ENCODE results near the gene C16orf82. TPM values are rescaled to one million over a fixed set of nuclear protein-coding genes. Genes with fewer than 3 reads are reported as not detected.

Gene C16orf82
- total RNA-seq, 1 experiment from 2014 or later = not detected

- TF ChIP-seq, protein P1, sequence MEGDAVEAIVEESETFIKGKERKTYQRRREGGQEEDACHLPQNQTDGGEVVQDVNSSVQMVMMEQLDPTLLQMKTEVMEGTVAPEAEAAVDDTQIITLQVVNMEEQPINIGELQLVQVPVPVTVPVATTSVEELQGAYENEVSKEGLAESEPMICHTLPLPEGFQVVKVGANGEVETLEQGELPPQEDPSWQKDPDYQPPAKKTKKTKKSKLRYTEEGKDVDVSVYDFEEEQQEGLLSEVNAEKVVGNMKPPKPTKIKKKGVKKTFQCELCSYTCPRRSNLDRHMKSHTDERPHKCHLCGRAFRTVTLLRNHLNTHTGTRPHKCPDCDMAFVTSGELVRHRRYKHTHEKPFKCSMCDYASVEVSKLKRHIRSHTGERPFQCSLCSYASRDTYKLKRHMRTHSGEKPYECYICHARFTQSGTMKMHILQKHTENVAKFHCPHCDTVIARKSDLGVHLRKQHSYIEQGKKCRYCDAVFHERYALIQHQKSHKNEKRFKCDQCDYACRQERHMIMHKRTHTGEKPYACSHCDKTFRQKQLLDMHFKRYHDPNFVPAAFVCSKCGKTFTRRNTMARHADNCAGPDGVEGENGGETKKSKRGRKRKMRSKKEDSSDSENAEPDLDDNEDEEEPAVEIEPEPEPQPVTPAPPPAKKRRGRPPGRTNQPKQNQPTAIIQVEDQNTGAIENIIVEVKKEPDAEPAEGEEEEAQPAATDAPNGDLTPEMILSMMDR (IDR thresholded peaks at IDR 0.05; ENCODE audit: unreplicated experiment) = no peak
- H3K4me1 Mint-ChIP-seq (ENCODE audit: insufficient read depth, unreplicated experiment) = no peaks in the 10 kb centered on the region
- CTCF ChIA-PET = no interaction called here
- H3K27ac Mint-ChIP-seq (ENCODE audit: low read depth, unreplicated experiment) = no peak overlapping the region
- no peak for DNase-seq (ENCODE audit: unreplicated experiment)
- no peak overlapping the region for H3K4me3 Mint-ChIP-seq (ENCODE audit: unreplicated experiment)
- no peaks in the 10 kb centered on the region for H3K36me3 Mint-ChIP-seq (ENCODE audit: insufficient read depth, unreplicated experiment)
- no peaks in the 10 kb centered on the region for H3K27me3 Mint-ChIP-seq (ENCODE audit: insufficient read depth, unreplicated experiment)
- H3K9me3 Mint-ChIP-seq (ENCODE audit: unreplicated experiment) = peaks cover 27% of the 10 kb centered on the region
- no TSS peak for BruUV-seq (replicated peaks)
- POLR2A ChIA-PET = no interaction called here
- intact Hi-C loops (cut with micrococcal nuclease) = no loop called here
These were observed 26.0 kb upstream of the C16orf82 start for GRCh38 chr16:27040732-27041131.

DNA sequence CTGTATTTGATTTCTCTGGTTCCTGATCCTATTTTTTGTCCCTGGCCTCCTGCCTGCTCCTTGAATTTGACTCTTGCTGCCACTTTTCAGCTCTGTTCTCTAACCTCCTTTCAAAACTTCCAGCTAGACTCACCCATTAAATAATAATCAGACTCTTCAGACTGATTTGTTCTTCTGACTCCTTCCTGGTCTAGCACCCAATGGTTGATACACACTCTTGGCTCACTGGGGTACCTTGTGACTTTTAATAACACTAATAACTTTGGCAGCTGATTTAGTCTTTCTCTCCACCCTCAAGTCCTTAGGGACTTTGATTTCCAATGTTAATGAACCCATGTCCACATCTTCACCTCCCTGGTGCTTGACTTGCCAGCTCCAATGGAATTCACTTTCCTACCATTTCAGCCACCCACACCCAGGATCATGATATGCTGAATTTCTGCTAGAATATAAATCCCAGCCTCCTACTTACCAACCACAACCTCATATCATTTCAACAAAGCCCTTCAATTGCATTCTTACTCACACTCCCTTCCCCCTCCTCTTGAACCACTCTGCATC lies 19.7 kb upstream of the C16orf82 start:
- TF ChIP-seq, protein P1 (IDR thresholded peaks at IDR 0.05; ENCODE audit: unreplicated experiment) = no peak
- Mint-ChIP-seq H3K9me3 (ENCODE audit: unreplicated experiment) (peaks cover 7% of the 10 kb centered on the region), H3K27me3 (ENCODE audit: insufficient read depth, unreplicated experiment) (no peaks in the 10 kb centered on the region), H3K4me1 (ENCODE audit: insufficient read depth, unreplicated experiment) (no peaks in the 10 kb centered on the region), H3K27ac (ENCODE audit: low read depth, unreplicated experiment) (no peak overlapping the region), H3K36me3 (ENCODE audit: insufficient read depth, unreplicated experiment) (no peaks in the 10 kb centered on the region), H3K4me3 (ENCODE audit: unreplicated experiment) (no peak overlapping the region)
- ChIA-PET POLR2A (no interaction called here), CTCF (no interaction called here)
- DNase-seq (ENCODE audit: unreplicated experiment) = no peak
- BruUV-seq (replicated peaks) = no TSS peak
- intact Hi-C loops (cut with micrococcal nuclease) = no loop called here

DNA sequence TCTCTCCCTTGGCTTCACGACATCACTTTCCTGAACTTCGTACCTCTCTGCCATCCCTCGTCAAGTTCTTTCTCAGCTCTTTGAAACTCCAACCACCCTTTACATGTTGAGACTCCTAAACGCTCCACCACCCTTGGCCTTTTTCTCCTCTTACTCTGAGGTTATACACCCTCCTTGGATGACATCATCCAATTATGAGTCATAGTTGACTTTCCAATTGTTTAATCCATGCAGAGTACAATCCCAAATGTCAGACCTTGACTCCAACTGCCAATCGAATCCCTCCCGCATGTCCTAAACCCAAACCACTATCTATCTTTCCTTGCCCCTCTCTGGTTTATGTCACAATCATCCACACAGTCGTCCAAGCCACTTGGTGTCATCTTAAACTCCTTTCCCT lies 18.4 kb upstream of the C16orf82 start:
- CTCF ChIA-PET = no interaction called here
- no peaks in the 10 kb centered on the region for H3K4me1 Mint-ChIP-seq (ENCODE audit: insufficient read depth, unreplicated experiment)
- intact Hi-C loops (cut with micrococcal nuclease) = no loop called here
- TF ChIP-seq, protein P1 (IDR thresholded peaks at IDR 0.05; ENCODE audit: unreplicated experiment) = no peak
- H3K27ac Mint-ChIP-seq (ENCODE audit: low read depth, unreplicated experiment) = no peak overlapping the region
- no TSS peak for BruUV-seq (replicated peaks)
- H3K27me3 Mint-ChIP-seq (ENCODE audit: insufficient read depth, unreplicated experiment) = no peaks in the 10 kb centered on the region
- POLR2A ChIA-PET = no interaction called here
- H3K36me3 Mint-ChIP-seq (ENCODE audit: insufficient read depth, unreplicated experiment) = no peaks in the 10 kb centered on the region
- H3K9me3 Mint-ChIP-seq (ENCODE audit: unreplicated experiment) = peaks cover 3% of the 10 kb centered on the region
- DNase-seq (ENCODE audit: unreplicated experiment) = no peak
- no peak overlapping the region for H3K4me3 Mint-ChIP-seq (ENCODE audit: unreplicated experiment)

DNA sequence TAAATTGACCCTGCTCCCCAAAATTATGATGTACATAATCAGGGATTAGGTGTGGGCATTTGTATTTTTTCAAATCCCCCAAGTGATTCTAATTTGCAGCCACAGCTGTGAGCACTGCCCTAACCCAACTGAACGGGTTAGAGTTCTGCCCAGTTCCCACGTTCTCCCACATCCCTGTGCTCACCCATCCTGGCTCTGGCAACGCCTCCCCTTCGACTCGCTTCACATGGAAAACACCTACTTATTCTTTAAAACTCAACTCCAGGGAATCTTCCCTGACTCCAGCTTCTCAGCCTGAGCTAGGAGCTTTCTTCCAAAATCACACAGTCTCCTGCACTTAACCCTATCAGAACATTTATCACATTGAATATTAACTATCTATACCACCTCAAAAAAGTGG lies 17.6 kb upstream of the C16orf82 start:
- Mint-ChIP-seq H3K36me3 (ENCODE audit: insufficient read depth, unreplicated experiment) (no peaks in the 10 kb centered on the region), H3K4me3 (ENCODE audit: unreplicated experiment) (no peak overlapping the region), H3K9me3 (ENCODE audit: unreplicated experiment) (no peaks in the 10 kb centered on the region), H3K27me3 (ENCODE audit: insufficient read depth, unreplicated experiment) (no peaks in the 10 kb centered on the region), H3K4me1 (ENCODE audit: insufficient read depth, unreplicated experiment) (no peaks in the 10 kb centered on the region), H3K27ac (ENCODE audit: low read depth, unreplicated experiment) (no peak overlapping the region)
- ChIA-PET CTCF (interaction anchor here (0.6 kb wide), 1 partner anchor 369 kb away, joined by 3 read pairs; no protein-coding TSS in a partner anchor), POLR2A (no interaction called here)
- no TSS peak for BruUV-seq (replicated peaks)
- no peak for DNase-seq (ENCODE audit: unreplicated experiment)
- TF ChIP-seq, protein P1 (IDR thresholded peaks at IDR 0.05; ENCODE audit: unreplicated experiment) = no peak
- intact Hi-C loops (cut with micrococcal nuclease) = no loop called here
